PC-3 (cell line): ENCODE data around the gene PFKL.

Source experiments
- EZH2 ChIP-seq: fragments of 300-600 bp; sonication (generic); IDR thresholded peaks from one replicate; pipeline ENCODE4 v1.6.1; 2017; ENCODE audit warnings: antibody characterized with exemption, mild to moderate bottlenecking, low read length; ENCODE audit not compliant: unreplicated experiment
- EZH2phosphoT487 ChIP-seq: fragments of 300-600 bp; sonication (generic); IDR thresholded peaks from 2 replicates; pipeline ENCODE4 v1.6.1; 2018; ENCODE audit warnings: mild to moderate bottlenecking, antibody characterized with exemption, low read length, borderline replicate concordance
- TF ChIP-seq, protein P1 (sequence below): fragments of 300-600 bp; sonication (generic); conservative IDR thresholded peaks from 2 replicates; pipeline ENCODE4 v1.5.1; 2017; ENCODE audit warnings: antibody characterized with exemption, low read depth, mild to moderate bottlenecking, low read length

DNA sequence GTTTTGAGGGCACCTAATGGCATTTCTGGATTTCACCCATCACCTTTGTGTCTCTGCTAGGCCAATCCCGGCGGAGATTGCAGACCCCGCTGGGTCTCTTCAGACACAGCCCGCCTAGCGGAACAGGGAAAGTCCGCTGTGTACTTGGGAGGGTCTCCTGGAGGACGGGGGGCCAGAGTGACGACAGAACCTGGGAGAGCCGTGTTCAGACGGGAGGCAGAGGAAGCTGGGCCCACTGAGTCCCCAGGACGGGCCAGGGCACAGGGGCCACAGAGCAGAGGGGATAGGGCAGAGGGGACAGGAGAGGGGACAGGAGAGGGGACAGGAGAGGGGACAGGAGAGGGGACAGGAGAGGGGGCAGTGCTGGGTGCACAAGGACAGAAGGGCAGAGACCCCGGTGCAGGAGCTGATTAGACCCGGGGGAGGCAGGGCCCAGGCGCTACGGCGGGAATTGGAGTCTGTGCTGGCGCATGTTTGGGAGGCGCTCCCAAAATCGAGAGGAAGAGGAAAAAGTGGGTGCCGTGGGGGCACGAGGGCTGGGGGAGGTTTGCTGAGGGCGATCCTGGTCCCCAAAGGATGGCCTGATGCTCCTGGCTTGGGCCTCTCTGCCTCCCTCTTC lies 66.2 kb downstream of the PFKL start:
- TF ChIP-seq, protein P1, sequence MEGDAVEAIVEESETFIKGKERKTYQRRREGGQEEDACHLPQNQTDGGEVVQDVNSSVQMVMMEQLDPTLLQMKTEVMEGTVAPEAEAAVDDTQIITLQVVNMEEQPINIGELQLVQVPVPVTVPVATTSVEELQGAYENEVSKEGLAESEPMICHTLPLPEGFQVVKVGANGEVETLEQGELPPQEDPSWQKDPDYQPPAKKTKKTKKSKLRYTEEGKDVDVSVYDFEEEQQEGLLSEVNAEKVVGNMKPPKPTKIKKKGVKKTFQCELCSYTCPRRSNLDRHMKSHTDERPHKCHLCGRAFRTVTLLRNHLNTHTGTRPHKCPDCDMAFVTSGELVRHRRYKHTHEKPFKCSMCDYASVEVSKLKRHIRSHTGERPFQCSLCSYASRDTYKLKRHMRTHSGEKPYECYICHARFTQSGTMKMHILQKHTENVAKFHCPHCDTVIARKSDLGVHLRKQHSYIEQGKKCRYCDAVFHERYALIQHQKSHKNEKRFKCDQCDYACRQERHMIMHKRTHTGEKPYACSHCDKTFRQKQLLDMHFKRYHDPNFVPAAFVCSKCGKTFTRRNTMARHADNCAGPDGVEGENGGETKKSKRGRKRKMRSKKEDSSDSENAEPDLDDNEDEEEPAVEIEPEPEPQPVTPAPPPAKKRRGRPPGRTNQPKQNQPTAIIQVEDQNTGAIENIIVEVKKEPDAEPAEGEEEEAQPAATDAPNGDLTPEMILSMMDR = no peak
- TF ChIP-seq EZH2phosphoT487 (no peak), EZH2 (no peak)
